SH-SY5Y (cell line): Measurements from ENCODE around the gene SLC25A36.

Source experiments
- GATA2 ChIP-seq: IDR thresholded peaks from 2 replicates; pipeline ENCODE4 v1.6.1; 2011; ENCODE audit warnings: mild to moderate bottlenecking, low read depth, low read length
- GATA3 ChIP-seq: IDR thresholded peaks from 2 replicates; pipeline ENCODE4 v1.6.1; 2011; ENCODE audit warnings: low read depth, mild to moderate bottlenecking, low read length, moderate library complexity

SLC25A36 gene

DNA sequence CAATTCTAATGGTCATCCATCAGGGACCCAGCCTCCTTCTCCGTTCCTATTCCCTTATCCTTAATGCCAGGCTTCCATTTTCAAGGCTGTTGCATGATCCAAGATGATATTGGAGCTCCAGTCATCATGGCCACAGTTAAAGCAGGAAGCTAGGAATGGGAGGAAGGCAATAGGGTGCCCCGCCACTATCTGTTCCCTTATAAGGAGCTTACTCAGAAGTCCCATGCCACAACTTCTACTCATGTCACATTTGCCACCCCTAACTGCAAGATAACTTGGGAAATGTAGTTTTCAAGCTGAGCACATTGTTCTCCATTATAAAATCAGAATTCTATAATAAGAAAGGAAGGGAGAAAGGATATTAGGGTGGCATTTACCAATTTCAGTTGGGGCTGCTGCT is 70.9 kb downstream of the SLC25A36 start:
- no peak for TF ChIP-seq GATA2
- TF ChIP-seq GATA3: no peak

DNA sequence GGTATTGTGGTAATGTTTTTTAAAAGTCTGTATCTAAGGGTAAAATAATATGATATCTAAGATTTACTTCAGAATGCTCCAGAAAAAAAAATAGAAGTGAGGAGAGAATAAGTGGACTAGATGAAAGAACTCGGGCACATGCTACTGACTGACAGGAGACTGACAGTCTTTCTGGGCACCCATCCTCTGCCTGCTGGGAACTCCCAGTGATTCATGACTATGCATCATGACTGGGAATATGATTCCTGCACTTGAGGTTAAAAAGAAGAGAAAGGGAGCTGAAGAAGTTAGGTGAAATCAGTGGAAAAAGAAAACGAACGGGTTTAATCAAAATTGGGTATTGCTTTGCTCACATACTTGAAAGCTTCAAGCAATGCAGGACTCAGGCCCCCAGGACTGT is 73.8 kb downstream of the SLC25A36 start:
- TF ChIP-seq GATA3 (no peak), GATA2 (no peak)

DNA sequence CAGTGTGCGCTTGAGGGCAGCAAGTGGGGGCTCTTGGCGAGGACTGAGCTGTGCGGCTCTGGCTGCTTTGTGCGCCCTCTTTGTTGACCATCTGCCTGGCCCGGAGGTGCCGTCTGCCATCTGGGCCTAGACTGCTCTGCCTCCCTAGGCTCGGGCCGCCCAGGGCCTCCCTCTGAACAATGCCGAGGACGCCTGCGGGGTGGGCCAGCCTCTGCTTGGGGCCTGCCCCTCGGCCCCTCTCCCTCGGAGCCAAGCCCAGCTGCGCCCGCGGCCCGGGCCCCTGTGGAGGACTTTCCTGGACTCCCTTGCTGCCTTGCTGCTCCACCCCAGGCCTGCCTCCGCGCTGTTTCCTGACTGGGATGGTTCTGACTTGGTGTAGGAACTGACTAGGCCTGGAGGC is 77.6 kb downstream of the SLC25A36 start:
- TF ChIP-seq GATA2: no peak
- TF ChIP-seq GATA3: no peak

DNA sequence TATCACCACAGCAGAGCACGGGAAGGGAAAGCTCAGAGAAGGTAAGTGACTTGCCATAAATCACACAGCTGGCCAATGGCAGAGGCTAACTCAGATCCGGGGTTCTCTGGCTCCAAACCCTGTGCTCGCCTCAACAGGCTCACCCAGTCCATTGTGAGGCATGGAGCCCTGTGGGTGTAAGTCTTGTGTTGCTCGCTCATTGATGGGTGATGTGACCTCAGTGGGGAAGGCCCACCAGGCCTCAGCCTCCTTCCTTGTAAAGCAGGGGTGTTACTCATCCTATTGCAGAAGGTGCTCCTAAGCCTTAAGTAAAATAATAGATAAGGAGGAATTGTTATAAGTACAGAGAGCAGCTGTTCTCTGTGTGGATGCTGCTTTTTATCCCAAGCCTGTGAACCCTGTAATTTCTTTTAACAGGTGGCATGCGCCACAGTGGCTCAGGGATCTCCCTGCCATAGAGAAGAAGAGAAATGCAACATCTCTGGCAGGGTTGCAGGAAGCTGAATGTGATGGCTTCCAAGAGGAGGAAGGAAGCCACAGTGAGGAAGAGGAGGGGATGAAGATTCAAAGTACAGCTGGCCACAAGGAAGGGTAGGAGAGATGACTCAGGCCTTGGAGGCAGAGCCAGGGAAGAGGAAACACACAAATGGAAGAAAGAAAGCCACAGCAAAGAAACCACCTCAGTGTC is 78.7 kb downstream of the SLC25A36 start:
- TF ChIP-seq GATA2: no peak
- TF ChIP-seq GATA3: no peak

DNA sequence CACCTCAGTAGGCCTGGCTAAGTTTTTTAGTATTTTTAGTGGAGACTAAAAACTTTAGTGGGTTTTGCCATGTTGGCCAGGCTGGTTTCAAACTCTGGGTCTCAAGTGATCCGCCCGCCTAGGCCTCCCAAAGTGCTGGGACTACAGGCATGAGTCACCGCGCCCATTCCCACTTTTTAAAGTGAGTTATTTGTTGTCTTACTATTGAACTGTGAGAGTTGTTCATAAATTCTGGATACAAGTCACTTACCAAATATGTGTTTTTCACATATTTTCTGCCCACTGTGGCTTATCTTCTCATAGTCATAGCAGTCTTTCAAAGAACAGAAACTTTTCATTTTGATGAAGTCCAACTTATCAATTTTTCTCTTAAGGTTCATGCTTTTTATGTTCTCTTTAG is 79.6 kb downstream of the SLC25A36 start:
- TF ChIP-seq GATA2 (no peak), GATA3 (no peak)
